ENCODE data around the gene CDH23. TPM values are rescaled to one million over a fixed set of nuclear protein-coding genes. Genes with fewer than 3 reads are reported as not detected.

The CDH23 gene
- total and polyA plus RNA-seq, 10 of the 15 experiments (the other 5 are each of a cell fraction or from before 2014, with no cell fraction given), result 0.09 to 0.40 (median 0.15) TPM; not detected in 1

DNA sequence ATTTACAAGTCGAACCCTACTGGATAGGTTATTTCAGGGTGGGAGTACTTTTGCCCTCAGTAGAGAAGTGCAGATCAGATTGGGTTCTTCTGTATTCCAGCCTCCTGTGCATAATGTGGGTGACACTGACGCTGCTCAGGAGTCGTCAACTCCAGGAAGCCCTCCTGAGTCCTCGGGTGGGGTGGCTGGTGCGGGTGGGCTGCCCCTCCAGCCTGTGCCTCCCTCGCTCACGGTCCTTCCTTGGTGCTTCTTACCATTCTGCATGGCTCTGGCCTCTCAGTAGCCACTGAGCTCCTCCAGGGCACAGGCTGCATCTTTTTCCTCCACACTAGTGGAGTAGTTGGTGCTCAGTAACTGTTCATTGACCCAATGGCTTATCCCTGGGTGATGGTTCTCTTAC lies 4.3 kb downstream of the CDH23 start:
- H3K27me3 ChIP-seq (replicated peaks in 1 of 2; ENCODE audit: control insufficient read depth in 2 of 2, insufficient read depth in 2 of 2, low read length in 1 of 2), result peaks cover 14 to 17% of the 10 kb centered on the region in 2 experiments
- no peaks in the 10 kb centered on the region for H4K20me1 ChIP-seq (ENCODE audit: control insufficient read depth, insufficient read depth)
- no peak for DNase-seq (ENCODE audit: low read depth, low spot score)
- H3K4me3 ChIP-seq, result no peak overlapping the region
- ChIA-PET SMC1A (ENCODE audit: uncharacterized antibody, unreplicated experiment) (no interaction called here), CTCF (no interaction called here), RAD21 (ENCODE audit: unreplicated experiment) (no interaction called here), POLR2A (no interaction called here)
- H3K27ac ChIP-seq (ENCODE audit: control insufficient read depth, insufficient read depth), result no peak overlapping the region
- in situ Hi-C loops (cut with MboI), result no loop called here
- no peak for FAIRE-seq
- no peaks in the 10 kb centered on the region for H3K79me2 ChIP-seq (ENCODE audit: control insufficient read depth, insufficient read depth, low read length)
- BruUV-seq (replicated peaks), result no TSS peak
- TF ChIP-seq ZBED1 (IDR thresholded peaks at IDR 0.05; ENCODE audit: borderline replicate concordance), result no peak
- no peak for TF ChIP-seq SUPT20H (IDR thresholded peaks at IDR 0.05; ENCODE audit: borderline replicate concordance, control insufficient read depth, low read depth, low read length)
- no peak for TF ChIP-seq CREM (IDR thresholded peaks at IDR 0.05; ENCODE audit: low read depth)
- 35% methylated on average over 7 of the region's 7 CpGs for WGBS (ENCODE audit: insufficient coverage, insufficient replicate concordance, low lambda C conversion rate, missing lambda C conversion rate)
- no peak overlapping the region for H3K4me2 ChIP-seq (ENCODE audit: control insufficient read depth, insufficient read depth)
- H2AFZ ChIP-seq (ENCODE audit: control insufficient read depth, low read depth, low read length), result no peak overlapping the region
- no peak overlapping the region for H3K9ac ChIP-seq (ENCODE audit: control insufficient read depth, insufficient read depth, low read length)
- intact Hi-C loops (cut with micrococcal nuclease; ENCODE audit: unreplicated experiment), result no loop called here
- H3K9me3 ChIP-seq (replicated peaks; ENCODE audit: control insufficient read depth, insufficient read depth, low read length), result no peaks in the 10 kb centered on the region
- no peak for ATAC-seq
- H3K4me1 ChIP-seq (ENCODE audit: control insufficient read depth, insufficient read depth, low read length), result no peaks in the 10 kb centered on the region
- no peaks in the 10 kb centered on the region for H3K36me3 ChIP-seq (ENCODE audit: control insufficient read depth in 2 of 2, insufficient read depth in 2 of 2, low read length in 1 of 2)

- BruUV-seq (replicated peaks), result no TSS peak
- SMC1A ChIA-PET (ENCODE audit: uncharacterized antibody, unreplicated experiment), result interaction anchor here (0.9 kb wide), 1 partner anchor 83 kb away, joined by 3 read pairs; the partner anchor contains the start of gene SLC29A3
- no peaks in the 10 kb centered on the region for H3K36me3 ChIP-seq (ENCODE audit: control insufficient read depth in 2 of 2, insufficient read depth in 2 of 2, low read length in 1 of 2)
- H3K4me2 ChIP-seq (ENCODE audit: control insufficient read depth, insufficient read depth), result no peak overlapping the region
- DNase-seq (ENCODE audit: low read depth, low spot score) (no peak), FAIRE-seq (no peak), ATAC-seq (no peak)
- intact Hi-C loops (cut with micrococcal nuclease; ENCODE audit: unreplicated experiment), result no loop called here
- no peaks in the 10 kb centered on the region for H3K79me2 ChIP-seq (ENCODE audit: control insufficient read depth, insufficient read depth, low read length)
- CTCF ChIA-PET, result no interaction called here
- POLR2A ChIA-PET, result no interaction called here
- H3K27me3 ChIP-seq (replicated peaks in 1 of 2; ENCODE audit: control insufficient read depth in 2 of 2, insufficient read depth in 2 of 2, low read length in 1 of 2), result peaks cover 14 to 18% of the 10 kb centered on the region in 2 experiments
- H3K9me3 ChIP-seq (replicated peaks; ENCODE audit: control insufficient read depth, insufficient read depth, low read length), result no peaks in the 10 kb centered on the region
- no peak overlapping the region for H3K4me3 ChIP-seq
- H2AFZ ChIP-seq (ENCODE audit: control insufficient read depth, low read depth, low read length), result no peak overlapping the region
- in situ Hi-C loops (cut with MboI), result no loop called here
- H3K27ac ChIP-seq (ENCODE audit: control insufficient read depth, insufficient read depth), result no peak overlapping the region
- WGBS (ENCODE audit: insufficient coverage, insufficient replicate concordance, low lambda C conversion rate, missing lambda C conversion rate), result 42% methylated on average over 7 of the region's 7 CpGs
- RAD21 ChIA-PET (ENCODE audit: unreplicated experiment), result no interaction called here
- no peak overlapping the region for H3K9ac ChIP-seq (ENCODE audit: control insufficient read depth, insufficient read depth, low read length)
- H4K20me1 ChIP-seq (ENCODE audit: control insufficient read depth, insufficient read depth), result no peaks in the 10 kb centered on the region
- H3K4me1 ChIP-seq (ENCODE audit: control insufficient read depth, insufficient read depth, low read length), result no peaks in the 10 kb centered on the region
- TF ChIP-seq KLF5 (IDR thresholded peaks at IDR 0.05; ENCODE audit: partially characterized antibody) (no peak), BHLHE40 (IDR thresholded peaks at IDR 0.05; ENCODE audit: borderline replicate concordance in 1 of 2, low read depth in 2 of 2, low read length in 1 of 2) (no peak), NFXL1 (IDR thresholded peaks at IDR 0.05; ENCODE audit: borderline replicate concordance) (no peak), RELA (IDR thresholded peaks at IDR 0.05; ENCODE audit: borderline replicate concordance, partially characterized antibody) (no peak), SMARCA5 (IDR thresholded peaks at IDR 0.05) (no peak), CHD2 (IDR thresholded peaks at IDR 0.05; ENCODE audit: borderline replicate concordance, low read depth, low read length) (no peak), ZZZ3 (IDR thresholded peaks at IDR 0.05; ENCODE audit: control insufficient read depth, insufficient read length, low read depth) (no peak), POLR2A (IDR thresholded peaks at IDR 0.05; ENCODE audit: low read depth, low read length) (no peak), SP1 (IDR thresholded peaks at IDR 0.05; ENCODE audit: low read depth, low read length) (no peak)
- TF ChIP-seq, protein P1, sequence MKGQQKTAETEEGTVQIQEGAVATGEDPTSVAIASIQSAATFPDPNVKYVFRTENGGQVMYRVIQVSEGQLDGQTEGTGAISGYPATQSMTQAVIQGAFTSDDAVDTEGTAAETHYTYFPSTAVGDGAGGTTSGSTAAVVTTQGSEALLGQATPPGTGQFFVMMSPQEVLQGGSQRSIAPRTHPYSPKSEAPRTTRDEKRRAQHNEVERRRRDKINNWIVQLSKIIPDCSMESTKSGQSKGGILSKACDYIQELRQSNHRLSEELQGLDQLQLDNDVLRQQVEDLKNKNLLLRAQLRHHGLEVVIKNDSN (IDR thresholded peaks at IDR 0.05; ENCODE audit: borderline replicate concordance, extremely low read length, insufficient read depth, low read depth, low read length), result no peak
- TF ChIP-seq, protein P2, sequence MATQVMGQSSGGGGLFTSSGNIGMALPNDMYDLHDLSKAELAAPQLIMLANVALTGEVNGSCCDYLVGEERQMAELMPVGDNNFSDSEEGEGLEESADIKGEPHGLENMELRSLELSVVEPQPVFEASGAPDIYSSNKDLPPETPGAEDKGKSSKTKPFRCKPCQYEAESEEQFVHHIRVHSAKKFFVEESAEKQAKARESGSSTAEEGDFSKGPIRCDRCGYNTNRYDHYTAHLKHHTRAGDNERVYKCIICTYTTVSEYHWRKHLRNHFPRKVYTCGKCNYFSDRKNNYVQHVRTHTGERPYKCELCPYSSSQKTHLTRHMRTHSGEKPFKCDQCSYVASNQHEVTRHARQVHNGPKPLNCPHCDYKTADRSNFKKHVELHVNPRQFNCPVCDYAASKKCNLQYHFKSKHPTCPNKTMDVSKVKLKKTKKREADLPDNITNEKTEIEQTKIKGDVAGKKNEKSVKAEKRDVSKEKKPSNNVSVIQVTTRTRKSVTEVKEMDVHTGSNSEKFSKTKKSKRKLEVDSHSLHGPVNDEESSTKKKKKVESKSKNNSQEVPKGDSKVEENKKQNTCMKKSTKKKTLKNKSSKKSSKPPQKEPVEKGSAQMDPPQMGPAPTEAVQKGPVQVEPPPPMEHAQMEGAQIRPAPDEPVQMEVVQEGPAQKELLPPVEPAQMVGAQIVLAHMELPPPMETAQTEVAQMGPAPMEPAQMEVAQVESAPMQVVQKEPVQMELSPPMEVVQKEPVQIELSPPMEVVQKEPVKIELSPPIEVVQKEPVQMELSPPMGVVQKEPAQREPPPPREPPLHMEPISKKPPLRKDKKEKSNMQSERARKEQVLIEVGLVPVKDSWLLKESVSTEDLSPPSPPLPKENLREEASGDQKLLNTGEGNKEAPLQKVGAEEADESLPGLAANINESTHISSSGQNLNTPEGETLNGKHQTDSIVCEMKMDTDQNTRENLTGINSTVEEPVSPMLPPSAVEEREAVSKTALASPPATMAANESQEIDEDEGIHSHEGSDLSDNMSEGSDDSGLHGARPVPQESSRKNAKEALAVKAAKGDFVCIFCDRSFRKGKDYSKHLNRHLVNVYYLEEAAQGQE (IDR thresholded peaks at IDR 0.05; ENCODE audit: low read depth, low read length), result no peak
These were observed 5.3 kb downstream of the CDH23 start for GRCh38 chr10:71402005-71402404.

Measured in GM12878 (cell line).